Right lobe of liver (tissue), 4 donors: ENCODE data around the gene VPS4B.

Source experiments
- CTCF ChIP-seq, 4 donors: fragments of 200-600 bp in 3 of 4; fragments of 450-650 bp in 1 of 4; IDR thresholded peaks; one replicate each; pipeline versions ENCODE4 v1.5.1 to v1.8.0; 2016 to 2022; ENCODE audit warnings: antibody characterized with exemption in 4 of 4, mild to moderate bottlenecking in 2 of 4
- POLR2A ChIP-seq: fragments of 450-650 bp; IDR thresholded peaks from one replicate; pipeline ENCODE4 v1.6.1; 2017; ENCODE audit warnings: antibody characterized with exemption, mild to moderate bottlenecking
- donor health status: DM: no; HTN: no; CAD: no.
- donor health status: DM: no; HTN: no; CAD: no.
- donor health status: DM: no; HTN: yes; CAD: no.

- no peak for TF ChIP-seq POLR2A
- TF ChIP-seq CTCF (IDR thresholded peaks at IDR 0.05): no peak
Observed at GRCh38 chr18:63451799-63452660, 29.8 kb upstream of the VPS4B start.
